Measurements from ENCODE around the gene ADGRD1.

The ADGRD1 gene

GRCh38 chr12:130932061-130932930, 21.4 kb upstream of the ADGRD1 start:
- ATAC-seq = no peak
- TF ChIP-seq POU6F1 (CRISPR knock-in tag; IDR thresholded peaks at IDR 0.05; ENCODE audit: borderline replicate concordance, low read depth) = no peak
- no peak for TF ChIP-seq ESRRG (CRISPR knock-in tag; IDR thresholded peaks at IDR 0.05)
- no peak for TF ChIP-seq BACH2 (CRISPR knock-in tag; IDR thresholded peaks at IDR 0.05; ENCODE audit: borderline replicate concordance)
- TF ChIP-seq ARNTL (CRISPR knock-in tag; IDR thresholded peaks at IDR 0.05; ENCODE audit: borderline replicate concordance, low read depth) = no peak
- no peak for TF ChIP-seq ISL1 (CRISPR knock-in tag; IDR thresholded peaks at IDR 0.05)
- TF ChIP-seq ZNF70 (CRISPR knock-in tag; IDR thresholded peaks at IDR 0.05) = no peak
- no peak for TF ChIP-seq CSRNP3 (CRISPR knock-in tag; IDR thresholded peaks at IDR 0.05)
- no peak for TF ChIP-seq PPARA (CRISPR knock-in tag; IDR thresholded peaks at IDR 0.05; ENCODE audit: borderline replicate concordance)
- TF ChIP-seq GLIS3 (CRISPR knock-in tag; IDR thresholded peaks at IDR 0.05) = no peak
- no peak for TF ChIP-seq PATZ1 (CRISPR knock-in tag; IDR thresholded peaks at IDR 0.05; ENCODE audit: borderline replicate concordance)
- TF ChIP-seq SNAI2 (CRISPR knock-in tag; IDR thresholded peaks at IDR 0.05) = no peak
- TF ChIP-seq ZFP3 (CRISPR knock-in tag; IDR thresholded peaks at IDR 0.05) = no peak
- TF ChIP-seq RARB (CRISPR knock-in tag; IDR thresholded peaks at IDR 0.05) = no peak
- TF ChIP-seq ZNF565 (CRISPR knock-in tag; conservative IDR thresholded peaks at IDR 0.05; ENCODE audit: low read depth) = no peak
- TF ChIP-seq ZC3H10 (CRISPR knock-in tag; IDR thresholded peaks at IDR 0.05) = no peak
- no peak for TF ChIP-seq OSR1 (CRISPR knock-in tag; IDR thresholded peaks at IDR 0.05)

GRCh38 chr12:130933269-130933995, 20.3 kb upstream of the ADGRD1 start:
- no peak for ATAC-seq
- TF ChIP-seq TCF4 (CRISPR knock-in tag; IDR thresholded peaks at IDR 0.05; ENCODE audit: borderline replicate concordance) = no peak
- no peak for TF ChIP-seq CREB5 (CRISPR knock-in tag; IDR thresholded peaks at IDR 0.05; ENCODE audit: low read depth)
- no peak for TF ChIP-seq ISL1 (CRISPR knock-in tag; IDR thresholded peaks at IDR 0.05)
- TF ChIP-seq OSR1 (CRISPR knock-in tag; IDR thresholded peaks at IDR 0.05) = no peak
- no peak for TF ChIP-seq TOX (CRISPR knock-in tag; IDR thresholded peaks at IDR 0.05; ENCODE audit: borderline replicate concordance)
- TF ChIP-seq RARB (CRISPR knock-in tag; IDR thresholded peaks at IDR 0.05) = no peak
- TF ChIP-seq ESRRG (CRISPR knock-in tag; IDR thresholded peaks at IDR 0.05) = no peak

GRCh38 chr12:130934753-130935152, 19.0 kb upstream of the ADGRD1 start:
- no peak for TF ChIP-seq PPARA (CRISPR knock-in tag; IDR thresholded peaks at IDR 0.05; ENCODE audit: borderline replicate concordance)
- TF ChIP-seq SNAI2 (CRISPR knock-in tag; IDR thresholded peaks at IDR 0.05) = no peak
- TF ChIP-seq GLIS3 (CRISPR knock-in tag; IDR thresholded peaks at IDR 0.05) = no peak
- TF ChIP-seq ZNF70 (CRISPR knock-in tag; IDR thresholded peaks at IDR 0.05) = no peak
- no peak for TF ChIP-seq ESRRG (CRISPR knock-in tag; IDR thresholded peaks at IDR 0.05)
- TF ChIP-seq ZNF8 (CRISPR knock-in tag; IDR thresholded peaks at IDR 0.05) = no peak
- TF ChIP-seq CSDC2 (CRISPR knock-in tag; IDR thresholded peaks at IDR 0.05) = no peak
- no peak for TF ChIP-seq RARB (CRISPR knock-in tag; IDR thresholded peaks at IDR 0.05)
- no peak for TF ChIP-seq TSHZ2 (CRISPR knock-in tag; IDR thresholded peaks at IDR 0.05)
- TF ChIP-seq POU6F1 (CRISPR knock-in tag; IDR thresholded peaks at IDR 0.05; ENCODE audit: borderline replicate concordance, low read depth) = no peak
- no peak for TF ChIP-seq ZFP3 (CRISPR knock-in tag; IDR thresholded peaks at IDR 0.05)
- TF ChIP-seq OSR1 (CRISPR knock-in tag; IDR thresholded peaks at IDR 0.05) = no peak
- TF ChIP-seq ARNTL (CRISPR knock-in tag; IDR thresholded peaks at IDR 0.05; ENCODE audit: borderline replicate concordance, low read depth) = no peak
- no peak for TF ChIP-seq BACH2 (CRISPR knock-in tag; IDR thresholded peaks at IDR 0.05; ENCODE audit: borderline replicate concordance)
- no peak for TF ChIP-seq CSRNP3 (CRISPR knock-in tag; IDR thresholded peaks at IDR 0.05)
- ATAC-seq = no peak
